Transverse colon (tissue), 4 donors: ENCODE data around the gene PPFIBP2.

Experiments used
- CTCF ChIP-seq, 5 experiments: fragments of 200-600 bp in 3 of 5; fragments of 450-650 bp in 2 of 5; sonication (generic) in 3 of 5; IDR thresholded peaks; 1 replicate in 2 of 5; 2 replicates in 3 of 5; pipeline ENCODE4 v1.5.1; 2016 to 2017; ENCODE audit warnings: antibody characterized with exemption in 5 of 5, inconsistent platforms in 3 of 5, mild to moderate bottlenecking in 2 of 5, moderate library complexity in 1 of 5
- POLR2A ChIP-seq: fragments of 450-650 bp; IDR thresholded peaks from one replicate; pipeline ENCODE4 v1.6.1; 2016; ENCODE audit warnings: antibody characterized with exemption, mild to moderate bottlenecking, moderate library complexity
- POLR2AphosphoS5 ChIP-seq, 3 donors: sonication (generic); formaldehyde crosslinking; IDR thresholded peaks; one replicate each; pipeline ENCODE4 v1.6.1; 2016; ENCODE audit warnings: antibody characterized with exemption in 3 of 3

DNA sequence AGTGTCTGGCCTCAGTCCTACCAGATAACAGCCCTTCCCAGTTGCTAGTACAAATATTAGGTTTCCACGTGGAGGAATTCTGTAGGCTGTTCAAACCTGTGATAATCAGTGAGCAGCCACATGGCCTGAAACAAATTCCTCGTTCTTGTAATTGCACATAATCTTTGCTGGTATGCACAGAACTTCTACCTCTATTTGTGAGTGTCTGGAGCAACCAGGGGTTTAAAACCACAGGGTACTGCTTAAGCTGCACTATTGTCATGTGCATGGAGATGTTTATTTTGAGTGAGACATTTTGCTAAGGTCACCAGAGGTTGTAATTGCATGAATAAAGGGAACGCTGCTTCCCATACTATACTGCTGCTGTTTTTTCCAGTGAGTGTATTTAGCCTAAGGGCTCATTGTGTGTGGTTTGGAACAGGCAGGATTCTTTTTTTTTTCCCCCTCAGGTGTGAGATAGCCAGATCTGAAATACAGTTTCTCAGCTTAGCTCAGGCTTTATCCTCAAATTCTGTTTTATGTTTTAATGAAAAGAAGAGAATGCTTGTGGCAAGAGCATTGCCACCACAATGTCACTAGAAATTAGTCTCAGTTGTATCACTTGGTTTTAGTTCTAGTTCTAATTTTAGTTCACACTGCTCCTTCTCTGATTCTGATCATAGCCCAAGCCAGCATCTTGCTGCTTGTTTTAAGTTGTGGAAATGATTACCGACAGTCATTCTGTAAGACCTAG lies 99.0 kb downstream of the PPFIBP2 start:
- TF ChIP-seq CTCF (IDR thresholded peaks at IDR 0.05) (no peak), POLR2AphosphoS5 (IDR thresholded peaks at IDR 0.05) (no peak), POLR2A (no peak)
